ENCODE data around the gene CALML3. TPM values are rescaled to one million over a fixed set of nuclear protein-coding genes. Genes with fewer than 3 reads are reported as not detected.

Gene CALML3
- total and polyA plus RNA-seq, 2 of the 8 experiments (the other 6 are each of a cell fraction or from before 2014, with no cell fraction given), result not detected

DNA sequence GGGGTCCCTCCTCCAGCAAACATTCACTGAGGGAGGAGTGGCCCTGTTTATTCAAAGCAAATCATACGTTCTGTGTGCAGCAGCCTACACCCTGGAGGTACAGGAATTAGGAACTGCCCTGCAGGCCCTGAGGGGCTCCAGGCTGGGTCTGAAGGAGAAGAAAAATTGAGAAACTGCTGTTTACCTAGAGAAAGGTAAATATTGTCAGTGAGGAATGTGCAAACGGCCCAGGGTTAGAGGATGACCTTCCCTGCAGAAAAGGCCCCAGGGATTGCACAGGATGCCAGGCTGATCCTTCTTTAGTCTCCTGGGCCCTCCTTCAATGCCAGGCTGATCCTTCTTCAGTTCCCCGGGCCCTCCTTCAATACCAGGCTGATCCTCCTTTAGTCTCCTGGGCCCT, 31.1 kb upstream of the CALML3 start:
- POLR2A ChIA-PET (ENCODE audit: partially characterized antibody), result interaction anchor here (0.9 kb wide), 2 partner anchors 31 to 47 kb away, joined by 3 read pairs; no protein-coding TSS in a partner anchor
- no peak for TF ChIP-seq RNF2 (IDR thresholded peaks at IDR 0.05; ENCODE audit: borderline replicate concordance, low read depth, low read length, missing control alignments, poor library complexity, severe bottlenecking)

More for the DNA sequence above, 31.1 kb upstream of the CALML3 start:
- H3K9ac ChIP-seq (replicated peaks in 1 of 4; ENCODE audit: extremely low read depth in 1 of 4, low read depth in 3 of 4, low read length in 3 of 4), result no peak overlapping the region
- H3K18ac ChIP-seq (ENCODE audit: extremely low read depth, low read length), result no peak overlapping the region
- H2BK20ac ChIP-seq (ENCODE audit: low read length), result no peak overlapping the region; the same call in 1 of the 2 replicates
- H4K20me1 ChIP-seq (replicated peaks in 1 of 2; ENCODE audit: control insufficient read depth in 1 of 2, insufficient read depth in 2 of 2, low read length in 2 of 2), result peaks cover 0 to 3% of the 10 kb centered on the region in 2 experiments
- H3K4ac ChIP-seq (replicated peaks; ENCODE audit: insufficient read length, low read depth, low read length), result no peak overlapping the region
- no peak overlapping the region for H3K14ac ChIP-seq (ENCODE audit: insufficient read length)
- H3K4me3 ChIP-seq (ENCODE audit: extremely low read depth in 1 of 4, insufficient read depth in 2 of 4, low read depth in 3 of 4, low read length in 4 of 4), result no peak overlapping the region
- no peaks in the 10 kb centered on the region for H3K36me3 ChIP-seq (ENCODE audit: control insufficient read depth in 2 of 4, insufficient read depth in 4 of 4, low read length in 3 of 4)
- 80% methylated on average over 3 of the region's 3 CpGs; no CpG with 5 or more reads in 1 of the 2 experiments for WGBS, 2 experiments (ENCODE audit: extremely low coverage in 1 of 2, insufficient coverage in 1 of 2, insufficient read length in 1 of 2, insufficient replicate concordance in 2 of 2, low coverage in 1 of 2, low lambda C conversion rate in 2 of 2, missing lambda C conversion rate in 1 of 2)
- H3K4me2 ChIP-seq (ENCODE audit: insufficient read depth in 1 of 2, low read depth in 2 of 2, low read length in 2 of 2), result no peak overlapping the region
- H4K91ac ChIP-seq (replicated peaks; ENCODE audit: insufficient read length, low read length), result peak overlapping the region; percentile 14
- peaks cover 12% of the 10 kb centered on the region; the same call in 1 of the 2 replicates for H3K23me2 ChIP-seq (ENCODE audit: low read depth, low read length)
- H3K79me1 ChIP-seq (ENCODE audit: low read depth, low read length), result no peaks in the 10 kb centered on the region
- no peaks in the 10 kb centered on the region for H3K27me3 ChIP-seq (replicated peaks in 1 of 4; ENCODE audit: control insufficient read depth in 3 of 4, extremely low read depth in 1 of 4, insufficient read depth in 3 of 4, low read length in 3 of 4)
- no peak overlapping the region for H2BK120ac ChIP-seq (replicated peaks; ENCODE audit: low read depth, low read length)
- H3K56ac ChIP-seq (replicated peaks; ENCODE audit: insufficient read length, low read depth, low read length), result no peak overlapping the region
- peaks cover 6 to 7% of the 10 kb centered on the region in 2 experiments; a peak in 2 of 4 replicates for H3K9me3 ChIP-seq (ENCODE audit: insufficient read depth in 2 of 2, low read depth in 1 of 2, low read length in 1 of 2)
- no peak overlapping the region for H4K5ac ChIP-seq (ENCODE audit: insufficient read length, low read depth, low read length)
- H2AK5ac ChIP-seq (ENCODE audit: low read depth, low read length), result 0 out of 2 replicates have a peak overlapping the region, but pooled peaks have one; percentile 48
- H2BK5ac ChIP-seq (ENCODE audit: low read depth, low read length), result no peak overlapping the region
- CTCF ChIA-PET (ENCODE audit: partially characterized antibody), result interaction anchor here (0.6 to 1.6 kb wide), 4 partner anchors 9 to 59 kb away, joined by 3 to 6 read pairs (median 4); no protein-coding TSS in a partner anchor
- FAIRE-seq (no peak), DNase-seq (ENCODE audit: low read depth in 1 of 2, low spot score in 2 of 2) (no peak)
- no peak overlapping the region for H2AFZ ChIP-seq (ENCODE audit: low read length)
- H3K79me2 ChIP-seq (ENCODE audit: control insufficient read depth in 1 of 2, insufficient read depth in 2 of 2, low read length in 2 of 2), result no peaks in the 10 kb centered on the region
- H4K8ac ChIP-seq (ENCODE audit: extremely low read depth, insufficient read depth, low read length), result no peak overlapping the region
- H2BK15ac ChIP-seq (ENCODE audit: low read length), result no peak overlapping the region
- no peak overlapping the region for H3K27ac ChIP-seq (ENCODE audit: low read depth, low read length)
- H2BK12ac ChIP-seq (ENCODE audit: low read depth, low read length), result no peak overlapping the region
- H3K23ac ChIP-seq (ENCODE audit: insufficient read length), result no peak overlapping the region
- H3K4me1 ChIP-seq (replicated peaks in 1 of 4; ENCODE audit: control insufficient read depth in 3 of 4, insufficient read depth in 4 of 4, low read length in 3 of 4), result peaks cover 0 to 9% (median 0%) of the 10 kb centered on the region in 4 experiments; a peak in 2 of 7 replicates

All from H1 (cell line).